BJ (cell line): ENCODE measurements around the gene MAK. TPM values are rescaled to one million over a fixed set of nuclear protein-coding genes. Genes with fewer than 3 reads are reported as not detected.
"Not testable (repeated sequence)": the region's sequence is repeated elsewhere in the genome, so short reads cannot be mapped to it uniquely, and the experiment has no call there.

ENCODE experiments used
- CTCF ChIA-PET: fragments of 350-600 bp; formaldehyde crosslinking; extraction: SDS; loops from one replicate; lab custom pipeline; 2021; ENCODE audit warnings: antibody characterized with exemption, inconsistent platforms; lab: Yijun Ruan, JAX
- POLR2A ChIA-PET: fragments of 300-600 bp; sonication (Branson Sonifier 250); formaldehyde crosslinking; extraction: SDS; loops from one replicate; lab custom pipeline; 2021; ENCODE audit warnings: antibody characterized with exemption; lab: Charles Lee
- DNase-seq: peaks from one replicate; pipeline ENCODE4 v3.0.0-alpha.2; 2011; ENCODE audit warnings: low read depth
- H3K27me3 ChIP-seq: 2 replicates; pipeline ENCODE4 v1.6.0; 2011; ENCODE audit warnings: low read length; ENCODE audit not compliant: control insufficient read depth, insufficient read depth
- H3K36me3 ChIP-seq: 2 replicates; pipeline ENCODE4 v1.5.1; 2011; ENCODE audit warnings: low read length; ENCODE audit not compliant: control insufficient read depth, insufficient read depth
- H3K4me3 ChIP-seq: 2 replicates; pipeline ENCODE4 v1.5.1; 2011; ENCODE audit warnings: low read depth, mild to moderate bottlenecking, control low read depth, low read length
- polyA plus RNA-seq: library from polyadenylated mRNA; depleted of rRNA; stranded (reverse); fragments of >200 nt; gene quantifications from 2 replicates; pipeline ENCODE4 v1.2.3, GENCODE V29; 2011
- TF ChIP-seq, protein P1 (sequence below): IDR thresholded peaks from 2 replicates; pipeline ENCODE4 v1.5.1; 2011; ENCODE audit warnings: low read depth, mild to moderate bottlenecking, control low read depth, inconsistent platforms, low read length, moderate library complexity; ENCODE audit not compliant: insufficient read depth

The MAK gene
- polyA plus RNA-seq, 1 experiment, result not detected

DNA sequence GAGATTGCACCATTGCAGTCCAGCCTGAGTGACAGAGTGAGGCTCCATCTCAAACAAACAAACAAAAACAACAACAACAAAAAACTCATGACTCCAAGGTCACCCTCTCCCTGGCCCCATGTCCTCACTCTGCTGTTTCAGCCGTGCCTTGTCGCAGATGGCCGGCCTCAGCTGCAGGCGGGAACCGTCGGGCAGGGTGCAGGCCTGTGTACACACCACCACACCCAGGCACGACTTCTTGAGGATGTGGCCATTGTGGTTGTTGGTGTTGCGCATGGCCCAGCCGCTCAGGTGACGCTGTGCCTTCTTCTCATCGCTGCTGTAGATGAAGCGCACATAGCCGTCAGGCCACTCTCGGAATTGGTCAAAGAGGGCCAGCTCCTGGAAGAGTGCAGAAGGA lies 38.7 kb upstream of the MAK start:
- no peaks in the 10 kb centered on the region for H3K36me3 ChIP-seq
- POLR2A ChIA-PET, result no interaction called here
- peaks cover 5% of the 10 kb centered on the region for H3K27me3 ChIP-seq
- no peak overlapping the region for H3K4me3 ChIP-seq
- no peak for DNase-seq
- CTCF ChIA-PET, result no interaction called here
- TF ChIP-seq, protein P1, sequence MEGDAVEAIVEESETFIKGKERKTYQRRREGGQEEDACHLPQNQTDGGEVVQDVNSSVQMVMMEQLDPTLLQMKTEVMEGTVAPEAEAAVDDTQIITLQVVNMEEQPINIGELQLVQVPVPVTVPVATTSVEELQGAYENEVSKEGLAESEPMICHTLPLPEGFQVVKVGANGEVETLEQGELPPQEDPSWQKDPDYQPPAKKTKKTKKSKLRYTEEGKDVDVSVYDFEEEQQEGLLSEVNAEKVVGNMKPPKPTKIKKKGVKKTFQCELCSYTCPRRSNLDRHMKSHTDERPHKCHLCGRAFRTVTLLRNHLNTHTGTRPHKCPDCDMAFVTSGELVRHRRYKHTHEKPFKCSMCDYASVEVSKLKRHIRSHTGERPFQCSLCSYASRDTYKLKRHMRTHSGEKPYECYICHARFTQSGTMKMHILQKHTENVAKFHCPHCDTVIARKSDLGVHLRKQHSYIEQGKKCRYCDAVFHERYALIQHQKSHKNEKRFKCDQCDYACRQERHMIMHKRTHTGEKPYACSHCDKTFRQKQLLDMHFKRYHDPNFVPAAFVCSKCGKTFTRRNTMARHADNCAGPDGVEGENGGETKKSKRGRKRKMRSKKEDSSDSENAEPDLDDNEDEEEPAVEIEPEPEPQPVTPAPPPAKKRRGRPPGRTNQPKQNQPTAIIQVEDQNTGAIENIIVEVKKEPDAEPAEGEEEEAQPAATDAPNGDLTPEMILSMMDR, result no peak

DNA sequence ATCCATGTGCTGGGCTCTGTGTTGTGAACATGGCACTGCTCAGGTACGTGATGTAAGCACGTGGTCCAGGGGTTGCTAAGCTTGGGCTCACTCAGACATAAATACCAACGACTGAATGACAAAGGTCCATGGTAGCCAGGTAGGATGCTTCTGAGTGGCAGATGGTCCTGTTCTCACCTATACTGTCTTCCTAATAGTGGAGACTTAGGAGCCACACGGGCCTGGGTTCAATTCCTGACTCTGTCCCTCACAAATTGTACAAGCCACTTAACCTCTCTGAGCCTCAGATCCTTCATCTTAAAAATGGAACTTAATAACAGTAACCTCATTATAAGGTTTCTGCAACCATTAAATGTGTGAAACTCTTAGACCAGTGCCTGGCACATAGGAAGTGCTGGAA lies 36.7 kb upstream of the MAK start:
- Histone ChIP-seq H3K27me3 (no peaks in the 10 kb centered on the region), H3K36me3 (no peaks in the 10 kb centered on the region), H3K4me3 (no peak overlapping the region)
- POLR2A ChIA-PET, result no interaction called here
- TF ChIP-seq, protein P1, result no peak
- CTCF ChIA-PET, result interaction anchor here (1.3 to 1.4 kb wide), 2 partner anchors 9 to 14 kb away, joined by 3 to 4 read pairs; no protein-coding TSS in a partner anchor
- DNase-seq, result no peak

DNA sequence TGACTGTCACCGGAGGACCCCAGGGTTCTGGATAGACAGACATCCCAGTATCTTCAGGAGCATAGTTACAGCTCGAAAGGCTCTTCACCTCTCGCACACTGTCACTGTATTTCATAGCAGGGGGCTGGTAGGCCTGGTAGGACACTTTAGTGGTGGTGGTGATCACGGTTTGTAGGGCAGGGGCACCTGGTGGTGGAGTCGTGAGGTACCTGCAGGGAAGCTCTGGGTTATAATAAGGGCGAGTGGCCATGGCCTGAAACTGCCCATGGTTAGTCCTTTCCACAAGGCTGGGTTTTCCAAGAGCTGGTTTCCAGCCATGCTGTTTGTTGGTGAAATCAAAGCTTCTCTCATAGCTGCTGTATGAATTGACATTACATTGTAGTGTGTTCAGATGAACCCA lies 35.9 kb upstream of the MAK start:
- POLR2A ChIA-PET, result no interaction called here
- no peak overlapping the region for H3K4me3 ChIP-seq
- no peaks in the 10 kb centered on the region for H3K27me3 ChIP-seq
- TF ChIP-seq, protein P1, result no peak
- H3K36me3 ChIP-seq, result no peaks in the 10 kb centered on the region
- DNase-seq, result no peak
- CTCF ChIA-PET, result interaction anchor here (0.6 to 1.4 kb wide), 2 partner anchors 8 to 20 kb away, joined by 3 to 4 read pairs; no protein-coding TSS in a partner anchor

DNA sequence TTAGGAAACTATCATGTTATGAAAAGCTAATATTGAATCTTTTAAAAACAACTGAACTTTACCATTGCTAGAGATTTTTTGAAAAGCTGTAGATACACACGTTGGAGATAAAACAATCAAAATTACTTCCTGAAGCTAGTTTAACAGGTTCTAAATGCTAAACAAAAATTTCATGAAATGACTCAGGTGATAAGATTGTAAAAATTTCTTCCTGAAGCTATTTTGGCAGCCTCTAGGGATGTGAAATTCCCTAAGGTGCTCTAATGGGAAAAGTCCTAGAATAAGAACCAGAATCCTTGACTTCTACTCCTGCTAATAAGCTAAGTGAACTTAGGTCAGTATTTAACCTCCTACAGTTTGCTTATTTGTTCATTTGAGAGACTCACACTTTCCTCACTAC lies 35.0 kb upstream of the MAK start:
- H3K4me3 ChIP-seq, result no peak overlapping the region
- TF ChIP-seq, protein P1, result no peak
- DNase-seq, result no peak
- POLR2A ChIA-PET, result no interaction called here
- H3K27me3 ChIP-seq, result no peaks in the 10 kb centered on the region
- H3K36me3 ChIP-seq, result no peaks in the 10 kb centered on the region
- CTCF ChIA-PET, result interaction anchor here (1.1 kb wide), 1 partner anchor 9 kb away, joined by 3 read pairs; no protein-coding TSS in a partner anchor

DNA sequence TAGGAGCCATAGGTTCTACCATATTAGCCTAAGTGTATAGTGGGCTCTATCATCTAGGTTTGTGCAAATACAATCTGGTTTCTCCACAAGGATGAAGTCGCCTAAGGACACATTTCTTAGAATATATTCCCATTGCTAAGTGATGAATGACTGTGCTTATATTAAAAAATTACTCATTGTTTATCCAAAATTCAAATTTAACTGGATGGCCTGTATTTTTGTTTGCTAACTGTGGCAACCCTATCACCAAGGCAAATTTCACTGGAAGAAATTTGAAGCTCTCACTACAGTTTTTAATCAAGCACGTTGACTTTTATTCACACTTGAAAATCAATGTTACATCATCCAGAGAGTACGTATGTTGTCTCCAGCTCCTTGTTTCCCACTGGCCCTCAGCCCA lies 29.6 kb upstream of the MAK start:
- TF ChIP-seq, protein P1, result no peak
- no peak for DNase-seq
- ChIA-PET CTCF (no interaction called here), POLR2A (no interaction called here)
- no peaks in the 10 kb centered on the region for H3K36me3 ChIP-seq
- H3K4me3 ChIP-seq, result no peak overlapping the region
- no peaks in the 10 kb centered on the region for H3K27me3 ChIP-seq

DNA sequence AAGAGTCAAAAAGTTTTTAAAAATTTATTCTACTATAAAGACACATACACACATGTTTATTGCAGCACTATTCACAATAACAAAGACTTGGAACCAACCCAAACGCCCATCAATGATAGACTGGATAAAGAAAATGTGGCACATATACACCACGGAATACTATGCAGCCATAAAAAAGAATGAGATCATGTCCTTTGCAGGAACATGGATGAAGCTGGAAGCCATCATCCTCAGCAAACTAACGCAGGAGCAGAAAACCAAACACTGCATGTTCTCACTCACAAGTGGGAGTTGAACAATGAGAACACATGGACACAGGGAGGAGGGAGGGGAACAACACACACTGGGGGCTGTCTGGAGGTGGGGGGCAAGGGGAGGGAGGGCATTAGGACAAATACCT lies 28.4 kb upstream of the MAK start:
- POLR2A ChIA-PET, DNase-seq, H3K27me3 ChIP-seq, H3K36me3 ChIP-seq, H3K4me3 ChIP-seq: not testable (repeated sequence)
- CTCF ChIA-PET, result interaction anchor here (1.5 kb wide), 1 partner anchor 8 kb away, joined by 4 read pairs; no protein-coding TSS in a partner anchor

DNA sequence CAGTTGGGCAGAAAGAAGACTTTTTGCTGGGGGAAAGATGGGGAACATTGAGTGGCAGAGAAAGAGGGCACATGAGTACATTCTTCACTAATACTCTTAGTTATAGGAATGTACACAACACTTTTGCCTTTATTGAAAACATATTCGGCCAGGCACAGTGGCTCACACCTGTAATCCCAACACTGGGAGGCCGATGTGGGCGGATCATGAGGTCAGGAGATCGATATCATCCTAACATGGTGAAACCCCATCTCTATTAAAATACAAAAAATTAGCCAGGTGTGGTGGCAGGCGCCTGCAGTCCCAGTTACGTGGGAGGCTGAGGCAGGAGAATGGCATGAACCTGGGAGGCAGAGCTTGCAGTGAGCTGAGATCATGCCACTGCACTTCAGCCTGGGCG lies 24.7 kb upstream of the MAK start:
- POLR2A ChIA-PET, H3K4me3 ChIP-seq, CTCF ChIA-PET, DNase-seq, H3K27me3 ChIP-seq, H3K36me3 ChIP-seq: not testable (repeated sequence)
